Astrocyte of the spinal cord (primary cell): ENCODE results near the gene CLCN3.

Source experiments
- DNase-seq: peaks from one replicate; pipeline ENCODE4 v3.0.0; 2011; ENCODE audit warnings: low read depth, low spot score
- H3K4me3 ChIP-seq: 2 replicates; pipeline ENCODE4 v1.5.1; 2011; ENCODE audit warnings: low read depth, mild to moderate bottlenecking, low read length, moderate library complexity
- CTCF ChIP-seq: IDR thresholded peaks from 2 replicates; pipeline ENCODE4 v1.5.1; 2012; ENCODE audit warnings: low read depth, mild to moderate bottlenecking, low read length, inconsistent platforms
- in situ Hi-C: cut with HindIII; loops from 2 replicates; pipeline ENCODE4 v1.10.0; 2017; ENCODE audit warnings: low sequenced_read_pairs

Gene CLCN3

GRCh38 chr4:169659716-169660670 is 39.6 kb downstream of the CLCN3 start:
- peak; percentile 99 for DNase-seq
- in situ Hi-C loops, result no loop called here
- no peak for TF ChIP-seq CTCF
- H3K4me3 ChIP-seq, result peak overlapping the region; percentile 65

GRCh38 chr4:169660929-169661328 is 40.6 kb downstream of the CLCN3 start:
- TF ChIP-seq CTCF, result no peak
- DNase-seq, result no peak
- peak overlapping the region; percentile 65 for H3K4me3 ChIP-seq
- in situ Hi-C loops, result no loop called here

- no peak for TF ChIP-seq CTCF
- no peak overlapping the region for H3K4me3 ChIP-seq
- no peak for DNase-seq
- in situ Hi-C loops, result no loop called here
Observed at GRCh38 chr4:169661761-169662160, 41.4 kb downstream of the CLCN3 start.

- no peak for DNase-seq
- in situ Hi-C loops, result no loop called here
- no peak overlapping the region for H3K4me3 ChIP-seq
- TF ChIP-seq CTCF, result no peak
Observed at GRCh38 chr4:169662206-169662605, 41.8 kb downstream of the CLCN3 start.

GRCh38 chr4:169663402-169663801 is 43.0 kb downstream of the CLCN3 start:
- no peak for TF ChIP-seq CTCF
- in situ Hi-C loops, result no loop called here
- DNase-seq, result no peak
- no peak overlapping the region for H3K4me3 ChIP-seq

- no peak for TF ChIP-seq CTCF
- DNase-seq, result peak; percentile 52
- in situ Hi-C loops, result no loop called here
- H3K4me3 ChIP-seq, result no peak overlapping the region
Observed at GRCh38 chr4:169663831-169664230, 43.5 kb downstream of the CLCN3 start.
